SH-SY5Y (cell line): Measurements from ENCODE around the gene GALNT2.

Experiments used
- GATA2 ChIP-seq: IDR thresholded peaks from 2 replicates; pipeline ENCODE4 v1.6.1; 2011; ENCODE audit warnings: mild to moderate bottlenecking, low read depth, low read length
- GATA3 ChIP-seq: IDR thresholded peaks from 2 replicates; pipeline ENCODE4 v1.6.1; 2011; ENCODE audit warnings: low read depth, mild to moderate bottlenecking, low read length, moderate library complexity

DNA sequence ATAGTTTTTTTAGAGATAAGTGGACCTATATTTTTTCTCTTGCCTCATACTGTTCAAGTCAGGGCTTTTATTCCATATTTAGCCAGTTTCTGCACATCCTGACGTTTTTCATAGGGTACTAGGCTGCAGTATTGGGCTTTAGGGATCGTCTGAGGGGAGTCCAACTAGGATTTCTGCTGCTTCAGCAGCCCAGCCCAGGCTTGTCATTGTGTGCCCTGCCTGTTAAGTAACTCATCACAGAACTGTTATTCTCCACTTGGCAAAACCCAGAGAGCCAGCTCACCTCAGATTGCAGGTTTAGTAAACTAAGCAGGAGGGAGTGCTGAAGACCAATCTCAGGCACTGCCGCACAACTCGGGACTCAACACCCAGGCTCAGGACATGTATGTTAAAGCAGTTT, 2.8 kb downstream of the GALNT2 start:
- TF ChIP-seq GATA2 (no peak), GATA3 (no peak)
